GM12801 (cell line): ENCODE measurements around the gene TRPV4.
A peak's percentile ranks its signal among the peaks of the same experiment; 100 is the strongest.

Experiments used
- TF ChIP-seq, protein P1 (sequence below): IDR thresholded peaks from one replicate; pipeline ENCODE4 v1.5.1; 2011; ENCODE audit warnings: control low read depth; ENCODE audit not compliant: insufficient read length; ENCODE audit errors: extremely low read depth

The TRPV4 gene

DNA sequence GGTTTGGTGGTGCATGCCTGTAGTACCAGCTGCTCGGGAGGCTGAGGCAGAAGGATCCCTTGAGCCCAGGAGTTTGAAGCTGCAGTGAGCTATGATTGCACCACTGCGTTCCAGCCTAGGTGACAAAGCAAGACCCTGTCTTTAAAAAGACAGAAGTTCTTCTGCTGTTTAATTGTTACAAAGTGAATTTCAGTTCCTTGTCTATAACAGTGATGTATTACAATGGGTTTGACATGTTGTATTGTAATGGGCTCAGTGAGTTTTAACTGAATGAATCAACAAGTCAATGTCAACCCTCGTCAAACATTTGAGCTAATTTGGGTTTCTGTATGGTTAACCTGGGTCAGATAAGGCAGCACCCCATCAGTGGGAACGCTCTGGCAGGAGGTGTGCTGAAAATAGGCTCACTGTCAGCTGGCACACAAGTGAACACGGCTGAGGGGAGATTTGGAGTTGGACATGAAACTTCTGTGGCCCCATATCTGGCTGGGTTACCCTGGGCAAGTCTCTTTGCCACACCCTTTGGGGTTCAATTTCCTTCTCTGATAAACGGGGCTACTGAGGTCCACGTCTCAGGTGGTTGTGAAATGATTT is 14.0 kb upstream of the TRPV4 start:
- TF ChIP-seq, protein P1, sequence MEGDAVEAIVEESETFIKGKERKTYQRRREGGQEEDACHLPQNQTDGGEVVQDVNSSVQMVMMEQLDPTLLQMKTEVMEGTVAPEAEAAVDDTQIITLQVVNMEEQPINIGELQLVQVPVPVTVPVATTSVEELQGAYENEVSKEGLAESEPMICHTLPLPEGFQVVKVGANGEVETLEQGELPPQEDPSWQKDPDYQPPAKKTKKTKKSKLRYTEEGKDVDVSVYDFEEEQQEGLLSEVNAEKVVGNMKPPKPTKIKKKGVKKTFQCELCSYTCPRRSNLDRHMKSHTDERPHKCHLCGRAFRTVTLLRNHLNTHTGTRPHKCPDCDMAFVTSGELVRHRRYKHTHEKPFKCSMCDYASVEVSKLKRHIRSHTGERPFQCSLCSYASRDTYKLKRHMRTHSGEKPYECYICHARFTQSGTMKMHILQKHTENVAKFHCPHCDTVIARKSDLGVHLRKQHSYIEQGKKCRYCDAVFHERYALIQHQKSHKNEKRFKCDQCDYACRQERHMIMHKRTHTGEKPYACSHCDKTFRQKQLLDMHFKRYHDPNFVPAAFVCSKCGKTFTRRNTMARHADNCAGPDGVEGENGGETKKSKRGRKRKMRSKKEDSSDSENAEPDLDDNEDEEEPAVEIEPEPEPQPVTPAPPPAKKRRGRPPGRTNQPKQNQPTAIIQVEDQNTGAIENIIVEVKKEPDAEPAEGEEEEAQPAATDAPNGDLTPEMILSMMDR, result no peak

- TF ChIP-seq, protein P1, result no peak
These were observed 12.6 kb upstream of the TRPV4 start for GRCh38 chr12:109845824-109846205.

DNA sequence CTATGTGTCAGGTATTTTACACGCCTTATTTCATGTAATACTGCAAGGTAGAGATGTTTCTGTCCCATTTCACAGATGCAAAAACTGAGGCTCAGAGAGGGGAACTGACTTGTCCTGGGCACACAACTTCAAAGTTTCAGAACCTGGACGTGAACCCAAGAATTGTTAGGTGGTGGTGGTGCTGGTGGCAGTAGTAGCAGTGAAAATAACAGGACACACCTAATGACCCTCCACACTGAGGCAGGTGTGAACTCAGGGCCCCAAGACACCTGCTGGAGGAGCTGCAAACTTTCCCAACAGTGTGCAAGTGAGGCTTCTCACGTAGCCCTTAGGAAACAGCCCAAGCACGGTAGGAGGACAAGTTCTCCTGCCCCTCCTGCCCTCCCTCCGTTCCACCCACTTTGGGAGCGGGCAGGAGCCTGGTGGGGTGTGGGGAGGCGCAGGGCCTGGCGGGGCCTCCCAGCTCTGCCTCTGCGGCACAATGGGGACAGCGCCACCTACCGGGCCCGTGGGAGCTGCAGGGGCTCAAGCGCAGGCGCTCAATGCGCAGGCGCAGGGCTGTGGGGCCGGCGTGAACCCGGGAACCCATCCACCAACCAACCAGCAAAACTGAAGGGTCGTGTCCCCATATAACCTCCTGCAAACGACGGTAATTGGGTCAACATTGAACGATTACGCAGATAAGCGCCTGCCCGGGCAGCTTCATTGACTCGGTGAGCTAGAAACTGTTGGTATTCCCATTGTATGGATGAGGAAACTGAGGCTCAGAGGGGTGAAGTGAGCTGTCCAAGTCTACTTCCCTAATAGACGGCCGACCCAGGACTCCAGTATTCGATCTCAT is 12.0 kb upstream of the TRPV4 start:
- TF ChIP-seq, protein P1, result peak; percentile 11

DNA sequence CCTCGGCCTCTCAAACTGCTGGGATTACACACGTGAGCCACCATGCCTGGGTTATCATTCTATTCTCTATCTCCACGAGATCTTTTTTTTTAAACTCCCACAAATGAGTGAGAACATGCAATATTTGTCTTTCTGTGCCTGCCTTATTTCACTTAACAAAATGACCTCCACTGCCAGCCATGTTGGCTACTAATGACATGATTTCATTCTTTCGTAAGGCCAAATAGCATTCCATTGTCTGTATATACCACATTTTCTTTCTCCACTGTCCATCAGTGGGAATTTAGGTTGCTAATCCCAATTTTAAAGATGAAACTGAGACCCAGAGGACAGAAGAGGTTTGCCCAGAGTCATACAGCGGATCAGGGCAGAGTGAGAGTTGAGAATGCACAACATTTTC is 10.9 kb upstream of the TRPV4 start:
- TF ChIP-seq, protein P1, result no peak

- TF ChIP-seq, protein P1, result no peak
These were observed 8.8 kb upstream of the TRPV4 start for GRCh38 chr12:109842021-109842420.

GRCh38 chr12:109841356-109841755 is 8.2 kb upstream of the TRPV4 start:
- TF ChIP-seq, protein P1, result no peak

DNA sequence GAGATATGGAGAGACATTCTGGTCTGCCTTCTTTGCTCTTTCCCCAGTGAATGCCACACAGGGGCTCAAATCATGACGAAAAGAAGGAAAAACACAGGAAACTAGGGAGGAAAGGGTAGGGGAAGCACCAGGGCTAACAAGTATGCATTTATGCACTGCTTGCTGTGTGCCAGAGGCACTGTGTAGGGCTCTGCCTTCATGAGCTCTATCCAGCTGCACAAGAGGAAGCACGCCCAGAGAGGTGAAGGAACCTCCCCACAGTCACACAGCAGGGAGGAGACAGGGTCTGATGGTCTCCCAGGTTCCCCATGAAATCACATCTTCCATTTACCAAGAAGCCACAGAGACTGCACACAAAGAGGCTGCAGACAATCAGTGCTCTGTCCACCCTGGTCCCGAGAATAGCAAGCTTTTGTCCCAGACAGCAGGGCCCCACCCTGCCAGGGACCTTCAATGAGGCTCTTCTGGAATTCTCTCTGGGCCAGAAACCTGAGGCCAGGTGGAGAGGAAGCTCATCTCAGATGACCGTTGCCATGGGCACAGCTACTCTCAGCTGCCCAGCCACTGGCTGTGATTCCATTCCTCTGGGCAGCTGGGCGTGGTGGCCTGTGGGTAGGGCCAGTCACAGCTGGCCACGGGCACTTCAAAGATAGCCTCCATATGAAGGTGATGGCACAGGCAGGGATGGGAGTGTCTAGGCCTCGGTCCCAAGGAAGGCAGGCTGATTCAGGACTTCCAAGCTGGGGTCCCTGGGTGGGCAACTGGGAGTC is 7.3 kb upstream of the TRPV4 start:
- TF ChIP-seq, protein P1, result no peak
